GM12891 (cell line): ENCODE results near the gene BRF1.

Experiments
- PAX5 ChIP-seq: IDR thresholded peaks from 2 replicates; pipeline ENCODE4 v1.6.1; 2011; ENCODE audit warnings: low read length, moderate library complexity, mild to moderate bottlenecking; ENCODE audit not compliant: insufficient read depth, severe bottlenecking
- POLR2A ChIP-seq: IDR thresholded peaks from 2 replicates; pipeline ENCODE4 v1.6.1; 2011; ENCODE audit warnings: low read depth, low read length, control low read depth
- TAF1 ChIP-seq: IDR thresholded peaks from 2 replicates; pipeline ENCODE4 v1.6.1; 2011; ENCODE audit warnings: low read depth, low read length, control low read depth

DNA sequence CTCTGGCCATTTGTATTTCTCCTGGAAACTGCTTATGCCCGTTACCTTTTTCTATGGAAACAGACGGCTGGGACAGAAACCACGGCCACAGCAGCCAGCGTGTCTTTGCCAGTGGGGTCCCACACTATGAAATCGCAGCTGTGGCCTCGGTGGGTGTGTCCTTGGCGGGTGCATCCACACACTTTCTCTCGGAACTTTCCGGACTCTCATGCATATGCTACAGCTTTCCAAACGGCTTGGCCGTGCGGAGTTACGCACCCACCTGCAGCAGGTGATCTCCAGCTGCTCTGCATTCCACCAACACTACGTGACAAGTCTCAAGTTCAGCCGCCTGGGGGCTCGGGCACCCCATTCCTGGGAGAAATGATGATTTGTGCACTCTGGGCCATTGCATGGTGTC lies 53.8 kb downstream of the BRF1 start:
- TF ChIP-seq PAX5 (no peak), TAF1 (no peak), POLR2A (no peak)
